GM21825 (cell line): ENCODE measurements around the gene FNDC8.
"Not testable (repeated sequence)": the region's sequence is repeated elsewhere in the genome, so short reads cannot be mapped to it uniquely, and the experiment has no call there.

Experiments used
- ATAC-seq: cut with Tn5 transposase; IDR thresholded peaks from one replicate; pipeline ENCODE4 v1.9.1; 2021; ENCODE audit warnings: mild to moderate bottlenecking, moderate library complexity; ENCODE audit not compliant: unreplicated experiment

Gene FNDC8

DNA sequence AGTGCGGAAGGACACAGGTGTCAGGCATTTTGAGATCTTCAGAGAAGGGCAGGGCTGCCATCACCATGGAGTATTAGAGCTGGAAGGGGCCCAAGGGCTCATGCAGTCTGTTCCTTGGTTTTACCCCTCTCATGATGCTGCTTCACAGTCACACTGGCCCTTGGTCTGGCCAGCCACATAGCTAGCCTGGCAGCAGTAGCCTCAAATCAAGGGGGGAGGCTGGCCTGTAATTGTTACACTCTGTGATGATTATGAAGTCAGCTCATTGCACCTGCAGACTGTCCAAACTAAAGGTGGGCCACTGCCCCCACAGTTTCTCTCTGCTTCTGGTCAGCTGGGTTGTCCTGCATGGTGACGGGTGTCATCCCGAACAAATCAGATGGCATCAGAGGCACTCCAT is at the start of gene FNDC8:
Gene FNDC8, plus strand, starts transcription at position 301 of the 400 bp plus-strand sequence. Its CDS starts 79 bp downstream, at position 380.
- ATAC-seq, result no peak

DNA sequence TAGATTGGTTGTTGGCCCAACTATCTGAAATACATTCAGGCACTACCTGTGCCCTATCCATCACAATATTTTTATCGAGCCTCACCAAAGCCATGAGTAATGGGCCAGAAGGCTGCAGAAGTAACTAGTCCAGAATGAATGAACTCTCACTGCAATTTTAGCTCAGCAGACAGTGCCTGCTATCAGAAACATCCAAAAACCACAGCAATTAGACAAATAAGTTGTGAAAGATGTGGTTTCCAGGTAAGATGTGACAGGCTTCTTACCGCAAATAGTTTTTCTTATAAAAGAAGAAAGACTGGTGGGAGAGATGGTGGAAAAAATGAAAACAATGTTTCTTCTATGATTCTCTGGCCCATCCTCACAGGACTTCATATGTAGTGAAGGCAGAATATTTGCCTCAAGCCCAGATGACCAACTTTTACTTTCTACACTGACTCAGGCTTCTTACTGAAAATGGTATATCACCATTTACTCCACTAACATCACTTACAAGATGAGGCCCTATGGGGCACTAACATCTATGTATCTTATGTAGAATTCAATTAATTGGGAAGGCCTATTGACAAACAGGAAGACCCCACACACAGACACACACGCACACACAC is 48.1 kb upstream of the FNDC8 start:
- no peak for ATAC-seq

DNA sequence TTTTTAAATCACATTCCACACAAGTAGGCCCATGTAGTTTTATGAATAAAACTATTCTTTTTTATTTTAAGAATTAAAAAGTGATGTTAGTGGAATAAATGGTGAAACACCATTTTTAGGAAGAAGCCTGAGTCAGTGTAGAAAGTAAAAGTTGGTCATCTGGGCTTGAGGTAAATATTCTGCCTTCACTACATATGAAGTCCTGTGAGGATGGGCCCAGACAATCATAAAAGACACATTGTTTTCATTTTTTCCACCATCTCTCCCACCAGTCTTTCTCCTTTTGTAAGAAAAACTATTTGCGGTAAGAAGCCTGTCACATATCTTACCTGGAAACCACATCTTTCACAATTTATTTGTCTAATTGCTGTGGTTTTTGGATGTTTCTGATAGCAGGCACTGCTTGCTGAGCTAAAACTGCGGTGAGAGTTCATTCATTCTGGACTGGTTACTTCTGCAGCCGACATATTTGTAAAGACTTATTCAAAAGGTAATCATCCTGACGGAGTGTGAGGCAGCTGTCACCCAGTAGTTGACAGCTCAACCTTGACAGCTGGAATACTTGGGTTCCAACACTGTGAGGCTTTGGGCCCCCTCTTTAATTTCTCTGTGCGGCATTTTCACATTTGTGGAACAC is 47.3 kb upstream of the FNDC8 start:
- no peak for ATAC-seq

DNA sequence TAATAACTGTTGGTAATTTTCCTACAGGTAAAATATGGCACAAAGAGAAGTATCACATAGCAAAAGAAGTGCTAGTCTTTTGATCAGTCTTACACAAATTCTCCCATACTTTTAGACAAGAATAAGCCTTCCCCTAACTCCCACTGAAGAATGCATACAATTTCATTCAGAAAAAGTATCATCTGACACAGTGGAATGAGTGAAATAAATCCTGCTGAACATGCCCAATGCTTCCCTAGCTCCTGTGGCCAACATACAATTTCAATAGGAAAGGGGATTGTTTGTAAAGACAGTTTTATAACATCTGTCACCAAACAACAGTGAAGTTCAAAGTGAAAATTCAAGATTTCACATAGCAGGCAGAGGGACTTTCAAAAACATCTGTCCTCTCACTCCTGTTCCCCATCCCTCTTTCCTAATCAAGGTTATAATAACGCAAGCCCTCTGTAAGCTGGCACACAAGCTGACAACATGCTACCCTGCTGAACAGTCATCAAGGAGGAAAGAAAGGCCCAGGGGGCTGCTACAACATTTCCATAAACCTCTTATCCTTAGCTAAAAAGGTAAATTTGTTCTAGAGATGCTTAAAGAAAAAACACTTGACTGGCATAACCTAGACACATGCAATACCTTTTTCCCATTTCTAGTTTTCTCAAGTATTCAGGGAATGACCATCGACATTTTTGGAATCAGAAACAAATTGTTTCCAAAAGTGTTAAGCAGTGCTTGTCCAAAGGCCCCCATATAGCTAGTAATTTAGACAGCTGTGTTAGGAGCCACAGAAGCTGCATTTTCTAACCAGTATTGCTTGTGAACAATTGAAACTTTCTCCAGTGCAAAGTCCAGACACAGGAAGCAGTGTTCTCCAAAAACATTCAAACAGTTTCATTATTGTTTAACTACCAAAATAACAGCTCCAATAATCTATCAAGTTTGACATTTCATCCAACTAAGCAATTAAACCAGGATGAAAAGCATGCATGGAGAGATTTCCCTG is 46.4 kb upstream of the FNDC8 start:
- ATAC-seq, result no peak

DNA sequence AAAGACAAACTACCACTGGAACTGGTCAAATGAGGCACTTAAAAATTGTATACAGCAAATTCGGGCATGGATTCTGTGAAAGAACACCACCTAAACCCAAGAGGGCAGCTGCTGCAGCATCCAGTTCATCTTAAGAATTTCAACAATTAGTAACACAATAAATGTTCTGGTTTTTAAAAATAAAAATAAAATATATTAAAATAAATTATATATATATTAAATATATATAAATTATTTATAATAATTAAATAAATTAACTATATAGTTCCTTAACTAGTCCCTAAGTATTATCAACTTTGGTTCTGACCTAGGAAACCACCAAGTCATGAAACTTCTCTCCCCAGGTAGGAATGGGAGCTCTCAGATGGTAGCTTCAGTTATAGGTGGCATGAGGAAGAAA is 44.5 kb upstream of the FNDC8 start:
- ATAC-seq, result no peak

DNA sequence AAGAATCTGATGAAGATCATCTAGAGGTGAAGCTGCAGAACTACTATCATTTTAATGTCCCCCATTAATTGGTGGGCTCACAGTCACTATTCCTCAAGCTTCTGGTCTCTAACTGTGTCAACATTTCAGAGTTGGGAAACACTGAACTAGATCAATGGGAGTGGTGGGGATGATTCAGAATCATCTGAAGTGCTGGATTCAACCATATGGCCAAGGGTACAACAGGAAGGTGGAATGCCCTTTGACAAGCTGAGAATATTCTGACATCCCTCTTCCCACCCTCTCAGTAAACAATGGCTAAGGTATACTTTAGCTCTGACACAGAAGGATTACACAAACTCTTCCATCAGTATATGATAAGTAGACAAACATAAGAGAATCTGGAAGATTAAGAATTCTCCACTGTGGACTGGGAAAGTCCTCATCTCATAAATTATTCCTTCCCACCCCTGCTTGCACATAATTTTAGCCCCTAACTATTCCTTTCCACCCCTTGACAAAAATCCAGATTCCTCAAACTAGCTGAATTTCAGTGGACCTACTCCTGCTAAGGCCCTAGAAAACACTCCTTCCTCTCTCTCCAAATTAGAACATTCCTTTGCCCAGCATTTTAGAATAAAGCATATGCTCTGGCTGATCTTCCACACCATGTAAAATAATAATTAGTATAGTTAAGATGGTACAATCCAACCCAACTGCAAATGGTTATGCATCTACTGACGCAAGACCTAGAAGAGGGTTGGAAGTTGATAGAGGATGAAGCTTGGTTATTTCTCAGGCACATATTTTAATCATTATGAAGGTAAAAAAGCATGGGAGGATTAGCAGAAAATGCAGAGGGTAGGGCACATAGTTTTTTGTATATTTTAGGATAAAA is 41.6 kb upstream of the FNDC8 start:
- ATAC-seq, result no peak

DNA sequence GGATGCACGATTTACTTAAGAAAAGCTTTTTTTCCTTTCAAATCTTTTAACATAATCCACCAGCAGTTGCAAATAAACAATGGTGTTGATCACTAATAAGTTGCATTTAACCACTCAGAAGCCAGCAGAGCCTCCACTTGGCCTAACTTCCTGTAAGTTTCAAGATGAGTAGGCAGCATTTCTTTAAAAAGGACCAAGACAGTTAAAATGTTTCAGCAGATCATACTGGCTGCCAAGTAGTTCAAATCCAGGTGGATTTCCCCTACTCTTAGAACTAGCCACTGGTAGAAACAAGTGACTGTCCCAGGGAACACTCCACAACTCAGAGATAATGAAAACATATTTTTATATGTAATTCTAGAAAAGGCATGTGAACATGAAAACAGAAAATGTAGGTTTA is 40.9 kb upstream of the FNDC8 start:
- ATAC-seq, result peak; percentile 51

DNA sequence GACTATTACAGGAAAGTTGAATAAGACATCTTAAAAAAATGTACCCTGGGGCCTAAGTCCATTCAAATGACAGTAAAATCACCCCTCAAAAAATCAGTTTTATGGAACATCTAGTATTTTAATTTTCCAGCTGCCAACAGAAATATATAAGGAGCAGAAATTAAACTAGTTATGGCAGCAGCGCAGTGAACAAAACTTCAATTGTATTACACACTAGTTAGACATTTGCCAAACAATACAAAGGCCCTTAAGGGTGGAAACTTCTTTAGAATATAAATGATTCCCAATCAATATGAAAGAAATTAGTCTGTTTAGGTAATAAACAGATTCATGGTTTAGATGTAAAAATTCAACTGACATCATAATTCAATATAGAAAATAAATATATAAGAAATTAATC is 39.8 kb upstream of the FNDC8 start:
- no peak for ATAC-seq

DNA sequence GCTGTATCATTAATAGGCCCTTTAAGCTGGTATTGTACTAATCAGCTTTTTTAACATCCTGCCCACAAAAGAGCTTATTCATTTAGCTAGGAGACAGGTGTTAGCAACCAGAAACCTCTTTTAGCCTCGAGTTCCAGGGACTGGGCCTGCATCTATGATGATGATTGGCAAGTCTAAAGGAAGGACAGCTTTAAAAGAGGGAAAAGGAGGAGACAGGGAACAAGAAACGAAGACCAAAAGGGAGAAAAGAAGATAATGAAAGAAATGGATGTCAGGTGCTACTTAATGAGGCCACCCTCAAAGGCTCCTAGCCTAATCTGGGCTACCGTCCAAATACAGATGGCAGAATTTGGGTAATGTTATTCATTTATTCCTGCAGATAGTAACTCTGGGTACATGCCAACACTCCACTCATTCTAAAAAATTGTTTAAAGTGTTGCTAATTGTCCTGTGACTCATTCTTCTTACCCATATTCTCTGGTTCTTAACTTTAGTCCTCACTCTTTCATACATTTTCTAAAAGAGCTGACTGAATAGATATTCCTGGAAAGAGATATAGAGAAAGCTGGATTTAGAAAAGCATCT is 39.2 kb upstream of the FNDC8 start:
- no peak for ATAC-seq

DNA sequence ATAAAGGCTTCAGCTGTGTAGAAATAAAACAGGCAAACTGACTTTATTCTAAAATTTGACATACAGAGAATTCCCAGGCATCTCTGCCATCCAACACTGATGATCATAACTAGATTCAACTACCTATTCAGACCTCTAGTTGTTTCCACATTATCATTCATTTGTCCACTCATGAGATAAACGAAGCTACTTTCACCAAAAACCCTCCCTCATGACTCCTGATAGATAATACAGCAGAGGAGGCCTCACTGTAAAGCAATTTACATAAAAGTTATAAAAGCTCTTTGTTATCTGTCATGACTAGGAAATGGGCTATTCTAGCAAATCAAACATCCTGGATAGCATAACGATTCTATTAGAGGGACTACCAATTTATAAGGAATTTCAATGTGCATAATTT is 38.3 kb upstream of the FNDC8 start:
- no peak for ATAC-seq

DNA sequence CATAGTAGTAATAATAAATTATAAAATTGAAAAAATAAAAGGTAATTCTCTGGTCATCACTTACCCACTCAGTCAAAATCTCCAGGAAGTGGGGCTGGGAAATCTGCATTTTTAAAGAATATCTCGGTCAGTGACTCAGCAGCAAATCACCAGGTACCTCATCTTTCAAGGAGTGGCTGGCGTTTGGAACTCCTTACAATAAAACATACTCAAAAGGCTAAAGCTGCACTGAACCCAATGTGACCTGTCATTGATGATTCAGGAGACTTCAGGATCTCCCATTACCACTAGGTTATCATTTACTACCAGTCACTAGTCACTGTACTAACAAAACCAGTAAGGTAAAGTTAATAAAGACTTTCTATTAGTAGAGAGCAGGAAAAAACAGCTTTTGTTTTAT is 36.4 kb upstream of the FNDC8 start:
- ATAC-seq, result no peak

DNA sequence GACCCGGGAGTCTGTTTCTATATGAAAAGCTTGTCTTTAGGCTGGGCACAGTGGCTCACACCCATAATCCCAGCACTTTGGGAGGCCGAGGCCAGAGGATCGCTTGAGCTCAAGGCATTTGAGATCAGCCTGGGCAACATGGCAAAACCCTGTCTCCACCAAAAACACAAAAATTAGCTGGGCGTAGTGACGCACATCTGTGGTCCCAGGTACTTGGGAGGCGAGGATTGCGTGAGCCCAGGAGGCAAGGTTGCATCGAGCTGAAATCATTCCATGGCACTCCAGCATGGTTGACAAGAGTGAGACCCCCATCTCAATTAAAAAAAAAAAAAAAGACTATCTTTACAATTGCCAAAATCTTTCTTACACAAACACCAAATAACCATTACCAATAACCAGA is 35.3 kb upstream of the FNDC8 start:
- ATAC-seq, result no peak

DNA sequence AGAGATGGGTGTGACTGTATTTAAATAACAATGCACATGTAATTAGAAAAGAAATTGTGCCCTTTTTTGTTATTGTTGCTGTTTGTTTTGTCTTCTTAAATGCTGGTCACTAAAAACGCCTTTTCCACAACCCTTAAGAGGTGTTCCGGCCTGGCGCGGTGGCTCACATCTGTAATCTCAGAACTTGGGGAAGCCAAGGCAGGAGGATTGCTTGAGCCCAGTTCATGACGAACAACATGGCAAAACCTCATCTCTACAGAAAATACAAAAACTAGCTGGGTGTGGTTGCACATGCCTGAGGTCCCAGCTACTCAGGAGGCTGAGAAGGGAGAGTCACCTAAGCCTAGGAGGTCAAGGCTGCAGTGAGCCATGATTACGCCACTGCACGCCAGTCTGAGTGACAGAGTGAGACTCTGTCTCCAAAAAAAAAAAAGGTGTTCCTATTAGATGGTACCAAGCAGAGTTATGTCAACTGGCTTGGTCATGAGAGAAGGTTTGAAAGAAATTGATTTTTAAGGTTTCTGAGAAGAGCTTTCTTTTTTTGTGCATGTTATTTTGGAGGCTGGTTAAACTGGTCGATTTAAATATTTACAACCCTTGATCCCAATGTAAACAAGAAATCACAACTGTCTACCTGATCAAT is 34.4 kb upstream of the FNDC8 start:
- ATAC-seq, result no peak

DNA sequence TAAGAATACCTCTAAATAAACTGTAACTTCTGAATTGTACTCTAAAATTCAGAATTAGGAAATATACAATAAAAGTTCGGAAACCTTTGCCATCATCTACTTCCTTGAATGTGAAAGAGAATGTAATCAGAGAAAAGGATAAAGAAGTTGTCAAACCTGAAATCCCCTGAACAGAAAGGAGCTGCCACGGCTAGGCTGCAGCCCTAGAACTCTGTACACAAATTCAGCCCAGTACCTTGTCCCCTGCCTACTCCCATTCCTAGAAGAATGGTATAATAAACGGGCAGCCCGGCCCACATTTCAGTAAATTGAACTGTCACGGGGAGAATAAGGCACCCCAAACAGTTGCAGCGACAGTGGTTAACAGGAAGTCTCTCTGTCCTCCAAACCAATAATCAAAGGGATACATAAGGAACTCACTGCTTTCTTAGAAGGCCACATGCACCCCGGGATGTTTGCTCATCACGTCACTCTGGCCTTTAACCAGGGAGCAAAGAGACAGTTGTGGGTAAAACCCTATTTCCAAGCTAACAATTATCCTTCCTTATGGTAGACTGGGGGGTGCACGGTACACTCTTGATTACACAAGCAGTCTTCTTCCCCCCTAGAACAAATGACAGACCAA is 33.6 kb upstream of the FNDC8 start:
- no peak for ATAC-seq

DNA sequence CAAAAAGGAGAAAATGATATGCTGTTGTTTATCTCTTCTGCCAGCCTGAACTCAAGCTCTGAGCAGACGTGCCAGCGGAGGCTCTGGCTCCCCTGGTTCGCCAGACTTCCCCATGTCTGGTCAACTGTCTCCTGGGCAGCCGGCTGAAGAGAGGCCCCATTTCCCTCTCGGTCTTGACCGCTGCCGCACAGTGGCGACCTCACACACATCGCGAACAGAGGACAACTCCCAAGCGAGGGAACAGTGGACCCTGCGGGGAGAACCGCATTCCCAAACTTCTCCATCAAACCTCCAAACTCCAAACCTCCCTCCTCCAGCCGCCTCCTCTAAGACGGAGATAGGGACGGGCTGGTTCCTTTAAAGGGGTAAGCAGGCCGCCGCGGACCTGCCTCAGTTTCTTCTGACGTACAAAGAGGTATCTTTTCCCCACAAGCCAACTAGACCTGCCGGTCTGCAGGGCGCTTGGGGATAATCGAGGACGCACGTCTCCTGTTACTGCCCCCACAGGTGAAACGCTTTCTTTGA is 33.0 kb upstream of the FNDC8 start:
- ATAC-seq, result peak; percentile 4

DNA sequence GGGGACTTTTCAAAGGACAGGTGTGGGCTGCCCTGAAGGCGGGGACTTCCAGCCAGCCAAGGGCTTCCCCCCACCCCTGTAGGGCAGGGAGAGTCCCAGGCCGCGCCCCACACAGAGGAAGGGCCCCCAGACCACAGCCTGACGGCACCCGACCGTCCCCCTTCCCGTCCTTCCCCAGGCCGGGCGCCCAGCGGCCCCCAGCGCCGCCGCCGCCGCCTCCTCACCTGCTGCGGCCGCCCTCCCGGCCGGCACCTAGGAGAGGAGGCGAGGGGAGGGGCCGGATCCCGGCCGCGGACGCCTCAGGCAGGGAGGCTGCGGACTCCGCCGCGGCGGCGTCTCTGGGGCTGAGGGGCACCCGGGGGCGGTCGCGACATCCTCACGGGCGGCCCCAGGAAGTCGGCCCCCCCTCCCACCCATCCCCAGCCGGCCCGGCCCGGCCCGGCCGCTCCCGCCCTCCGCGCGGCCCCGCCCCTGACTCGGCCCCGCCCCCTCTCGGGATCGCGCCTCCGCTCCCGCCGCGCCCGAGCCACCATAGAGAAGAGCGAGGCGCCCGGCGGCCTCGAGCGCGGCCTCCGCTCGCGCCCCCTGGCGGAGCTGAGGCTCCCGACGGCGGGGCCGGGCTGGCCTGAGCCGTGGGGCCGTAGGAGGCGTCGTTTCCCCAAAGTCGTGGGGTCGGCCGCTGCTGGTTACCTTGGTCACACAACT is 32.4 kb upstream of the FNDC8 start:
- peak; percentile 58 for ATAC-seq

DNA sequence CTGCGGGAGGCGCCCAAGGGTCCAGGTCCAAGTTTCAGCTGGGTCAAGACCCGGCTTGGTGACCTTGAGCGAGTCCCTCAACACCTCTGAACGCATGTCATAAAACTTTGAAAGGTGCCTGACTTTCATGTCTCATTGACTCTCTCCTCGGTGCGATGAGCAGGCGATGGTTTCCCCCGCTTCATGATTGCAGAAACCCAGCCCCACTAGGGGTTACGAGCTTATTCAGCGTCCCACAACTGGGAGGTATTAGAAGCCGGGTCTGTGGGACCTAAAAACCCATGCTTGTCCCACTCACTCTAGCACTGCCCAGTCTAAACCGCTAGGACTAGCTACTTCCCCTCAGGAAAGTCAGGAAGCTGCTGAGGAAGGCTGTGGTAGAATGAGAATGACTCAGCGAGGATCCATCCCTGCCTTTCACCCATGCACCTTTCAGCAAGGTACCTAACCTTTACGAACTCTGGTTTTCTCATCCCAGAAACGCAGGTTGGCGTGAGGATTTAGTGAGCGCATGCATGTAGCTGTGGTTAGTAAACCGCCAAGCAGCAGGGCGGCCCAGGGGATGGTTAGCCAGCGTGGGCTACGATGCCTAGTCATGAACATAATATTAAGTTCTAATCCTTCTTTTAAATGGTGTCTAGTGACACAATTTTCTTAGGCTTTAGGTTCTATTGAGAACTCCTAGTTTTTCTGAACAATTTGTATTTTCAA is 31.7 kb upstream of the FNDC8 start:
- peak; percentile 16 for ATAC-seq

DNA sequence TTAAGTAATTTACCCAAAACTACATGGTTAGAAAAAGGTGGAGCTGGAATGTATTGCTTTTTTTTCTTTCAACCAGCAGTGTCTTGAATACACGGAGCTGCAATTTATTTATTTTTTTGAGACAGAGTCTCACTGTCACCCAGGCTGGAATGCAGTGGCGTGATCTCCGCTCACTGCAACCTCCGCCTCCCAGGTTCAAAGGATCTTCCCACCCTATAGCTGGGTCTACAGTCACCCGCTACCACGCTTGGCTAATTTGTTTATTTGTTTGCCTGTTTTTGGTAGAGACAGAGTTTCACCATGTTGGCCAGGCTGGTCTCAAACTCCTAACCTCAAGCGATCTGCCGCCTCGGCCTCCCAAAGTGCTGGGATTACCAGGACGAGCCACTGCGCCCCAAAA is 30.7 kb upstream of the FNDC8 start:
- ATAC-seq, result not testable (repeated sequence)
